ENCODE data around the gene HDC. TPM values are rescaled to one million over a fixed set of nuclear protein-coding genes. Genes with fewer than 3 reads are reported as not detected.

HDC gene
- total and polyA plus RNA-seq, 10 of the 15 experiments (the other 5 are each of a cell fraction or from before 2014, with no cell fraction given), result not detected

DNA sequence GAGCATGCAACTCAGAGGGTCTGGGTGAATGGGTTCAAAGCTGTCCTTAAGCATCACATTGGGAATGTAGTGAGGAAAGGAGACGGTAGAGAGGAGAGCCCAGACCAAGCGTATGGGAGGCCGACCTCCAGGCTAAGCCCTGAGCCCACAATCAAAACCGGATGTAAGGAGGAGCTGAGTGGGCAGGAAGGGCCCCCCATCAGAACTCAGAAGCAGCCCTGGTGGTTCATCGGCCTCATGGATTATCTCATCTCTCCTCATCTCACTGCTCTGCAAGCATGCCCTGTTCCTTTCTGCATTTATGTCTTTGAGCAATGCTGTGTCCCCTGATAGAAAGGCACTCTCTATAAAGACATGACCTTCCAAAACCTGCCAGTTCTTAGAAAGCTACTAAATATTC is 6.2 kb downstream of the HDC start:
- BruUV-seq (replicated peaks), result no TSS peak
- Histone ChIP-seq H3K27ac (ENCODE audit: control insufficient read depth, insufficient read depth) (no peak overlapping the region), H4K20me1 (ENCODE audit: control insufficient read depth, insufficient read depth) (no peaks in the 10 kb centered on the region), H3K9me3 (replicated peaks; ENCODE audit: control insufficient read depth, insufficient read depth, low read length) (no peaks in the 10 kb centered on the region), H3K9ac (ENCODE audit: control insufficient read depth, insufficient read depth, low read length) (no peak overlapping the region), H3K79me2 (ENCODE audit: control insufficient read depth, insufficient read depth, low read length) (no peaks in the 10 kb centered on the region), H3K27me3 (replicated peaks in 1 of 2; ENCODE audit: control insufficient read depth in 2 of 2, insufficient read depth in 2 of 2, low read length in 1 of 2) (no peaks in the 10 kb centered on the region), H3K4me2 (ENCODE audit: control insufficient read depth, insufficient read depth) (no peak overlapping the region), H2AFZ (ENCODE audit: control insufficient read depth, low read depth, low read length) (no peak overlapping the region), H3K36me3 (ENCODE audit: control insufficient read depth in 2 of 2, insufficient read depth in 2 of 2, low read length in 1 of 2) (no peaks in the 10 kb centered on the region), H3K4me3 (no peak overlapping the region), H3K4me1 (ENCODE audit: control insufficient read depth, insufficient read depth, low read length) (peaks cover 18% of the 10 kb centered on the region)
- ChIA-PET SMC1A (ENCODE audit: uncharacterized antibody, unreplicated experiment) (interaction anchor here (0.6 to 1.0 kb wide), 2 partner anchors 79 to 492 kb away, joined by 3 read pairs; no protein-coding TSS in a partner anchor), RAD21 (ENCODE audit: unreplicated experiment) (interaction anchor here (0.7 to 0.9 kb wide), 2 partner anchors 20 to 57 kb away, joined by 3 to 4 read pairs; no protein-coding TSS in a partner anchor), POLR2A (no interaction called here), CTCF (interaction anchor here (0.6 to 2.1 kb wide), 4 partner anchors 19 to 86 kb away, joined by 3 to 7 read pairs (median 4); no protein-coding TSS in a partner anchor)
- no peak for DNase-seq (ENCODE audit: low read depth, low spot score)
- FAIRE-seq, result no peak
- in situ Hi-C loops (cut with MboI) (no loop called here), intact Hi-C loops (cut with micrococcal nuclease; ENCODE audit: unreplicated experiment) (no loop called here)
- 57% methylated on average over 4 of the region's 5 CpGs for WGBS (ENCODE audit: insufficient coverage, insufficient replicate concordance, low lambda C conversion rate, missing lambda C conversion rate)
- no peak for TF ChIP-seq HCFC1 (IDR thresholded peaks at IDR 0.05; ENCODE audit: low read length)
- TF ChIP-seq, protein P1, sequence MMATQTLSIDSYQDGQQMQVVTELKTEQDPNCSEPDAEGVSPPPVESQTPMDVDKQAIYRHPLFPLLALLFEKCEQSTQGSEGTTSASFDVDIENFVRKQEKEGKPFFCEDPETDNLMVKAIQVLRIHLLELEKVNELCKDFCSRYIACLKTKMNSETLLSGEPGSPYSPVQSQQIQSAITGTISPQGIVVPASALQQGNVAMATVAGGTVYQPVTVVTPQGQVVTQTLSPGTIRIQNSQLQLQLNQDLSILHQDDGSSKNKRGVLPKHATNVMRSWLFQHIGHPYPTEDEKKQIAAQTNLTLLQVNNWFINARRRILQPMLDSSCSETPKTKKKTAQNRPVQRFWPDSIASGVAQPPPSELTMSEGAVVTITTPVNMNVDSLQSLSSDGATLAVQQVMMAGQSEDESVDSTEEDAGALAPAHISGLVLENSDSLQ (IDR thresholded peaks at IDR 0.05), result no peak
- TF ChIP-seq RFX5 (IDR thresholded peaks at IDR 0.05; ENCODE audit: low read depth, low read length), result no peak
- TF ChIP-seq, protein P2, sequence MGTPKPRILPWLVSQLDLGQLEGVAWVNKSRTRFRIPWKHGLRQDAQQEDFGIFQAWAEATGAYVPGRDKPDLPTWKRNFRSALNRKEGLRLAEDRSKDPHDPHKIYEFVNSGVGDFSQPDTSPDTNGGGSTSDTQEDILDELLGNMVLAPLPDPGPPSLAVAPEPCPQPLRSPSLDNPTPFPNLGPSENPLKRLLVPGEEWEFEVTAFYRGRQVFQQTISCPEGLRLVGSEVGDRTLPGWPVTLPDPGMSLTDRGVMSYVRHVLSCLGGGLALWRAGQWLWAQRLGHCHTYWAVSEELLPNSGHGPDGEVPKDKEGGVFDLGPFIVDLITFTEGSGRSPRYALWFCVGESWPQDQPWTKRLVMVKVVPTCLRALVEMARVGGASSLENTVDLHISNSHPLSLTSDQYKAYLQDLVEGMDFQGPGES (IDR thresholded peaks at IDR 0.05), result no peak
- no peak for TF ChIP-seq TCF7 (IDR thresholded peaks at IDR 0.05; ENCODE audit: borderline replicate concordance)
- TF ChIP-seq CREM (IDR thresholded peaks at IDR 0.05; ENCODE audit: low read depth), result no peak
- no peak for TF ChIP-seq MEF2A (IDR thresholded peaks at IDR 0.05; ENCODE audit: insufficient read depth, low read depth, low read length)
- TF ChIP-seq, protein P3, sequence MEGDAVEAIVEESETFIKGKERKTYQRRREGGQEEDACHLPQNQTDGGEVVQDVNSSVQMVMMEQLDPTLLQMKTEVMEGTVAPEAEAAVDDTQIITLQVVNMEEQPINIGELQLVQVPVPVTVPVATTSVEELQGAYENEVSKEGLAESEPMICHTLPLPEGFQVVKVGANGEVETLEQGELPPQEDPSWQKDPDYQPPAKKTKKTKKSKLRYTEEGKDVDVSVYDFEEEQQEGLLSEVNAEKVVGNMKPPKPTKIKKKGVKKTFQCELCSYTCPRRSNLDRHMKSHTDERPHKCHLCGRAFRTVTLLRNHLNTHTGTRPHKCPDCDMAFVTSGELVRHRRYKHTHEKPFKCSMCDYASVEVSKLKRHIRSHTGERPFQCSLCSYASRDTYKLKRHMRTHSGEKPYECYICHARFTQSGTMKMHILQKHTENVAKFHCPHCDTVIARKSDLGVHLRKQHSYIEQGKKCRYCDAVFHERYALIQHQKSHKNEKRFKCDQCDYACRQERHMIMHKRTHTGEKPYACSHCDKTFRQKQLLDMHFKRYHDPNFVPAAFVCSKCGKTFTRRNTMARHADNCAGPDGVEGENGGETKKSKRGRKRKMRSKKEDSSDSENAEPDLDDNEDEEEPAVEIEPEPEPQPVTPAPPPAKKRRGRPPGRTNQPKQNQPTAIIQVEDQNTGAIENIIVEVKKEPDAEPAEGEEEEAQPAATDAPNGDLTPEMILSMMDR (IDR thresholded peaks at IDR 0.05 in 2 of 3, conservative IDR thresholded peaks at IDR 0.05 in 1 of 3; ENCODE audit: control insufficient read depth in 2 of 3, extremely low read depth in 1 of 3, insufficient read depth in 1 of 3, low read depth in 3 of 3, low read length in 3 of 3), result no peak
- TF ChIP-seq, protein P4, sequence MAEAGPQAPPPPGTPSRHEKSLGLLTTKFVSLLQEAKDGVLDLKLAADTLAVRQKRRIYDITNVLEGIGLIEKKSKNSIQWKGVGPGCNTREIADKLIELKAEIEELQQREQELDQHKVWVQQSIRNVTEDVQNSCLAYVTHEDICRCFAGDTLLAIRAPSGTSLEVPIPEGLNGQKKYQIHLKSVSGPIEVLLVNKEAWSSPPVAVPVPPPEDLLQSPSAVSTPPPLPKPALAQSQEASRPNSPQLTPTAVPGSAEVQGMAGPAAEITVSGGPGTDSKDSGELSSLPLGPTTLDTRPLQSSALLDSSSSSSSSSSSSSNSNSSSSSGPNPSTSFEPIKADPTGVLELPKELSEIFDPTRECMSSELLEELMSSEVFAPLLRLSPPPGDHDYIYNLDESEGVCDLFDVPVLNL (IDR thresholded peaks at IDR 0.05; ENCODE audit: low read depth, low read length), result no peak
- no peak for TF ChIP-seq POLR2AphosphoS5 (IDR thresholded peaks at IDR 0.05; ENCODE audit: low read length)
- ATAC-seq, result no peak
